Measurements from ENCODE around the gene TIE1.

The TIE1 gene

GRCh38 chr1:43274125-43274803, 26.5 kb upstream of the TIE1 start:
- DNase-seq (ENCODE audit: low read depth): no peak

- DNase-seq (ENCODE audit: low read depth): no peak
Observed at GRCh38 chr1:43274804-43275180, 26.0 kb upstream of the TIE1 start.

- no peak for DNase-seq (ENCODE audit: low read depth)
Observed at GRCh38 chr1:43275826-43276620, 24.8 kb upstream of the TIE1 start.

- DNase-seq (ENCODE audit: low read depth): no peak
Observed at GRCh38 chr1:43276673-43277072, 24.1 kb upstream of the TIE1 start.

- no peak for DNase-seq (ENCODE audit: low read depth)
Observed at GRCh38 chr1:43277116-43277876, 23.5 kb upstream of the TIE1 start.

GRCh38 chr1:43279161-43279560, 21.6 kb upstream of the TIE1 start:
- DNase-seq (ENCODE audit: low read depth): no peak

- DNase-seq (ENCODE audit: low read depth): no peak
Observed at GRCh38 chr1:43279666-43280065, 21.1 kb upstream of the TIE1 start.

- DNase-seq (ENCODE audit: low read depth): no peak
Observed at GRCh38 chr1:43280692-43281091, 20.1 kb upstream of the TIE1 start.

GRCh38 chr1:43282220-43283195, 18.3 kb upstream of the TIE1 start:
- DNase-seq (ENCODE audit: low read depth): no peak

GRCh38 chr1:43284065-43284464, 16.7 kb upstream of the TIE1 start:
- DNase-seq (ENCODE audit: low read depth): no peak

- no peak for DNase-seq (ENCODE audit: low read depth)
Observed at GRCh38 chr1:43284546-43285110, 16.2 kb upstream of the TIE1 start.

- DNase-seq (ENCODE audit: low read depth): no peak
Observed at GRCh38 chr1:43285269-43285990, 15.4 kb upstream of the TIE1 start, which contains the start of gene C1orf210. Gene C1orf210, minus strand, starts transcription at chr1:43285581. Its CDS starts 2,311 bp downstream, at chr1:43283270.

GRCh38 chr1:43286115-43286514, 14.7 kb upstream of the TIE1 start:
- DNase-seq (ENCODE audit: low read depth): no peak

GRCh38 chr1:43286533-43286932, 14.2 kb upstream of the TIE1 start:
- no peak for DNase-seq (ENCODE audit: low read depth)

GRCh38 chr1:43288058-43288784, 12.6 kb upstream of the TIE1 start:
- DNase-seq (ENCODE audit: low read depth): no peak

- no peak for DNase-seq (ENCODE audit: low read depth)
Observed at GRCh38 chr1:43288785-43289706, 11.7 kb upstream of the TIE1 start.

- no peak for DNase-seq (ENCODE audit: low read depth)
Observed at GRCh38 chr1:43292216-43292615, 8.6 kb upstream of the TIE1 start.

GRCh38 chr1:43292679-43293078, 8.1 kb upstream of the TIE1 start:
- DNase-seq (ENCODE audit: low read depth): no peak

- no peak for DNase-seq (ENCODE audit: low read depth)
Observed at GRCh38 chr1:43293176-43293575, 7.6 kb upstream of the TIE1 start.

All from stimulated activated CD8-positive, alpha-beta memory T cell treated with anti-CD3 and anti-CD28 coated beads, Interleukin-7, amount 100 ng/mL, for 24 hours (primary cell).